Esophagus muscularis mucosa (tissue), 4 donors: Measurements from ENCODE around the gene CALML3.

Source experiments
- CTCF ChIP-seq, 3 experiments: fragments of 200-600 bp in 2 of 3; fragments of 450-650 bp in 1 of 3; sonication (generic) in 2 of 3; IDR thresholded peaks; one replicate each; pipeline ENCODE4 v1.5.1; 2017 to 2019; ENCODE audit warnings: antibody characterized with exemption in 3 of 3, mild to moderate bottlenecking in 2 of 3, moderate library complexity in 1 of 3
- EP300 ChIP-seq: sonication (generic); formaldehyde crosslinking; IDR thresholded peaks from one replicate; pipeline ENCODE4 v1.6.1; 2017; ENCODE audit warnings: antibody characterized with exemption
- POLR2A ChIP-seq: fragments of 450-650 bp; IDR thresholded peaks from one replicate; pipeline ENCODE4 v1.6.1; 2017; ENCODE audit warnings: antibody characterized with exemption, moderate library complexity, mild to moderate bottlenecking, low read depth
- POLR2AphosphoS5 ChIP-seq, 2 donors: sonication (generic); formaldehyde crosslinking; IDR thresholded peaks; one replicate each; pipeline ENCODE4 v1.6.1; 2017; ENCODE audit warnings: antibody characterized with exemption in 2 of 2

- TF ChIP-seq CTCF (IDR thresholded peaks at IDR 0.05) (no peak), POLR2AphosphoS5 (IDR thresholded peaks at IDR 0.05) (no peak), EP300 (no peak), POLR2A (no peak)
Measured at GRCh38 chr10:5565671-5566581, 41.2 kb downstream of the CALML3 start.
